M059J (cell line): Measurements from ENCODE around the gene ERN1. TPM values are rescaled to one million over a fixed set of nuclear protein-coding genes. Genes with fewer than 3 reads are reported as not detected.

Experiments used
- DNase-seq: peaks from one replicate; pipeline ENCODE4 v3.0.0-alpha.2; 2012; ENCODE audit warnings: low read depth
- total RNA-seq: library from RNA; depleted of rRNA; stranded (reverse); fragments of >200 nt; shearing (Covaris generic); gene quantifications from 2 replicates; pipeline ENCODE4 v1.2.3, GENCODE V29; 2014

The ERN1 gene
- total RNA-seq, 1 experiment from 2014 or later, result 1.5 TPM

DNA sequence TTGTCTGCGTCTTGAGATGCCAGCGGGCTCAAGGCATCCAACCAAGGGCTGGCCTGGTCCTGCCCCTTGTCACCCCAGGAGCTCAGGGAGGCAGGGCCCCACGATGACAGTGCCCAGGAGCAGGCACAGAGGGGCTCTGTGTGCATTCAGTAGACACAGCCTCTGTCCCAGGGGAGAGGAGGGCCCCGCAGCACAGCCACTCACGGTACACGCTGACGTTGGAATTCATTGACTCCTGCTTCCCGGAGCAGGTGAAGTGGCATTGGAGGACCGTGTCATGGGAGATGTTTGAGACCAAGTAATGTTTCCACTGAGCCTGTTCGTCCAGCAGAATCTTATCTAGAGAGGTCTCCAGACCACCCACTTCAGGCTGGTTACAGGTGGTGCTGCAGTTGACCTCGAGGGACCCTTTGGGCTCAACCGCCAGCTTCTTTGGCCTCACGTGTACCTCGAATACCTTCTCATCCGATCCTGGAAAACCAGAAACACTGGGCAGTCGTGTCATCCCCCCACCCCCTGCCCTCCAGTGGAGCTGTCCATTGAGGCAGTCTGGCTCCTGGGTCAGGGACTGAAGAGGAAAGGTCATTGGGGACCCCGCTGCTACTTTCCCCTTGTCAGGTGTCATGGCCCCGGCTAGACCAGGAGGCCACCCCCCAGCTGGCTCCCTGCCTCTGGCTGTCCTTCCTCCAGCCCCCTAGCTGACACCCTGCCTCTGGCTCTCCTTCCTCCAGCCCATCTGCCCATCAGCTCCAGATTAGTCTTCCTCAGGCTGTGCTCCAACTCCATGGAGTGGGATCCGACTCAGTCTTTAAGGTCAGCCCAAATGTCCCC lies 124.8 kb downstream of the ERN1 start:
- DNase-seq, result no peak

- no peak for DNase-seq
These were observed 125.7 kb downstream of the ERN1 start for GRCh38 chr17:64004218-64004770.

- no peak for DNase-seq
These were observed 126.3 kb downstream of the ERN1 start for GRCh38 chr17:64003526-64004121.

GRCh38 chr17:64002658-64003525 lies 127.1 kb downstream of the ERN1 start:
- DNase-seq, result no peak

GRCh38 chr17:64001763-64002529 lies 128.0 kb downstream of the ERN1 start:
- no peak for DNase-seq

- DNase-seq, result no peak
These were observed 128.8 kb downstream of the ERN1 start for GRCh38 chr17:64001091-64001579.

DNA sequence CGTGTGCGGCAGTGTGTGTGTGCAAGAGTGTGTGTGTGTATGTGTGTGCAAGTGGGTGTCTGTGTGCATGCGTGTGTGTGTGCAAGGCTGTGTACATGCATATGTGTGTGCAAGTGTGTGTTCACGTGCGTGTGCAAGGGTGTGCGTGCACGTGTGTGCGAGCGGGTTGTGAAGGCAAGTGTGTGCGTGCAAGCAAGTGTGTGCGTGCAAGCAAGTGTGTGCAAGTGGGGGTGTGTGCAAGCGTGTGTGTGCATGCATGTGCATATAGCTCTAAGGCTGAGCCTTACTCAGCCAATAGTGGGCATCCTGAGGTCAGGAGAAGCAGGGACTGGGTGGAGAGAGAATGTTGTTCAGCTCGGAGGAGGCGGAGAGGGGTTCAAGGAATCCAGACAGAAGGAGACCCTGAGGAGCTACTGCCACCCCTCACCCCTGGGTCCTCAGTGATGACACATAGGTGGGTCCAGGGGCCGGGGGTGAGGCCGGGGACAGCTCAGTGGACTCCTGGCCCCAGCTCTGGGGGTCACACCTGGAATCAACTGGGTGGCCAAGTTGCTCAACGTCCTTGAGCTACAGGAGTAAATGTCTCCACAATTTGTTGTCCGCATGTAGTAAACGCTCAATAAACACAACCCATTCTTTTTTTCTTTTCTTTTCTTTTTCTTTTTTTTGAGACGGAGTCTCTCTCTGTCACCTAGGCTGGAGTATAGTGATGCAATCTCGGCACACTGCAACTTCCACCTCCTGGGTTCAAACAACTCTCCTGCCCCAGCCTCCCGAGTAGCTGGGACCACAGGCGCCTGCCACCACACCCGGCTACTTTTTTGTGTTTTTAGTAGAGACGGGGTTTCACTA lies 130.0 kb downstream of the ERN1 start:
- DNase-seq, result no peak

GRCh38 chr17:63998721-63999679 lies 130.9 kb downstream of the ERN1 start:
- no peak for DNase-seq

- peak; percentile 66 for DNase-seq
These were observed 131.8 kb downstream of the ERN1 start, which contains the start of gene PRR29 for GRCh38 chr17:63998050-63998720. PRR29 (plus strand) TSS chr17:63998351; CDS start chr17:63998365, 14 bp downstream.

GRCh38 chr17:63997341-63998048 lies 132.4 kb downstream of the ERN1 start:
- DNase-seq, result no peak

DNA sequence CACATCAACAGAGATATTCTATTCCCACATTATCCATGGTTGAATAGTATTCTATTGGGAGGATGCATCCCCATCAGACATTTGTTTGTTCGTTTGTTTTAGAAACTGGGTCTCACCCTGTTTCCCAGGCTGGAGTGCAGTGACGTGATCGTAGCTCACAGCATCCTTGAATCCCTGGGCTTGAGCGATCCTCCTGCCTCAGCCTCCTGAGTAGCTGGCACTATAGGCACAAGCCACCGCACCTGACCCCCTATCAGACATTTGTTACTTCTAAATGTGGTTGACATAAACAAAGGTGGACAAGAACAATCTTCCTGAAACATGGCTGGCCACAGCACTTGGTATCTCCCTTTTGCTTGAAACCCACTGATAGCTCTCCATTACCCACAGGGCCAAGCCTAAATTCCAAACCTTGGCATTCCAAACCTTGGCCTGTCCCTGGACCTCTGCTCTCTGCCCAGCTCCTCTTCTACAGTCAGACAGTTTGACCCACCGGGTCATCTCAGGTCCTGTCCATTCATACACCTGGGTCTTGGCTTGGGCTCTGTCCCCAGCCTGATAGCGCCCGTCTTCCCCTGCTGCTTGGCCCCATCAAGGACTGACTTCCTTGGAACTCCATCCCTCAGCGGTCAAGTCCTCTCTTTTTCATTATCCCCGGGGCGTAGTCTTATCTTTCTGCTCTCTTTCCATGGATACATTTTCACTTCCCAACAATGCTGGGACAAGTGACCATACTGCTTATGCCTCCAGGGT lies 133.3 kb downstream of the ERN1 start:
- DNase-seq, result no peak

DNA sequence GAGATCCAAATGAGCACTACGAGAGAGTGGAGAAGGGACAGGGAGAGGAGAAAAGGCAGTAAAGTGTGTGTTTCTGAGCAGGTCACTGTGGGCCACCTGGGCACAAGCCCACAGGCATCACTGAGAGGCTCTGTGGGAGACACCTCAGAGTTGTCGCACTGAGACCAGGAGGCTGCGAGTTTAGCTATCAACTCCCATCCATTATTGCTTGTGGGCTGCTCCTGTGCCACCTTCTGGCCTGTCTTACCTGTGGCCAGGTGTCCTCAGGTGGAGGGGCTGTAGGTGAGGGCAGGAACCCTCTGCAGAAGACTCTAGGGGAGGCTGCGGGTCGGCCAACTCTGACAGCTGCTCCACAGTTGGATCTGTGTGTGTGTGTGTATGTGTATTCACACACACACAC lies 134.3 kb downstream of the ERN1 start:
- no peak for DNase-seq

DNA sequence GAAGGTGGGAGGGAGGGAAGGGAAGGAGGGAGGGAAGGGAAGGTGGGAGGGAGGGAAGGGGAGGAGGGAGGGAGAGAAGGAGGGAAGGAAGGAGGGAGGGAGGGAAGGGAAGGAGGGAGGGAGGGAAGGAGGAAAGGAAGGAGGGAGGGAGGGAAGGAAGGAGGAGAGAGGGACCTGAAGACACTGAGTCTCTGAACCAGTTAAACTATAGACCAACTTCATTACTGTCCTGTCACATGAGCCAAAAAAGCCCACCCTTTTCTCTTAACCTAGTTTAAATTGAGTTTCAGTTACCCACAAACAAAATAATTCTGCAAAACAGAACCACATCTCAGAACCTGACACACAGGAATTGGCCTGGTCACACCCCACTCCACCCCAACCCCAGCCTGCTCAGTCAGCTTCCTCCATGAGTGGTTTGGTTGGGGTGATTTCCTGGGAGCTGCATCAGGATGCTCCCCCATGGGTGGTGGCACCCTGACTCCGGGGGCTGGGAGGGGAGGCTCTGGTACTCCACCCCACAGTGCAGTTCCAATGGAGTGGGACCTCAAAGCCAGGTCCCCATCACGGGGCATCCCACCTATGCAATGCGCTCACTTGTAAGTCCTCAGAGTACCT lies 136.5 kb downstream of the ERN1 start:
- DNase-seq, result no peak

DNA sequence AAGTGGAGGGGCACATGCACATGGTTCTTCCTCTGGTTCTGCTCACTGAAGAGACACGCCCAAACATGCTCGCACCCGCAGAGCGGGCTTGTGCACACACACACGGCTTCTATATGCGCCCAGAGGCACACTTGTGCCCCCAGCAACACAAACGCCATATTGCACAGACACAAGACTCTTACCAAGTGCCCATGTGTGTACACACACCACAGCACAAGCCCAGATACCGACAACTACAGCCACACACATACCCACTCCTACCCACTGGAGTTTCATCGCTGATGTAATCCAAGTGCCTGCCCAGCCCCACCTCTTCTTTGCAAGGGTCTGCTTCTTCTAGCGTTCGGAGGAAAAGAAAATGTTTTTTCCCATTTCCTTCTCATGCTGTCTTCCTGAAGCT lies 138.3 kb downstream of the ERN1 start:
- DNase-seq, result no peak

DNA sequence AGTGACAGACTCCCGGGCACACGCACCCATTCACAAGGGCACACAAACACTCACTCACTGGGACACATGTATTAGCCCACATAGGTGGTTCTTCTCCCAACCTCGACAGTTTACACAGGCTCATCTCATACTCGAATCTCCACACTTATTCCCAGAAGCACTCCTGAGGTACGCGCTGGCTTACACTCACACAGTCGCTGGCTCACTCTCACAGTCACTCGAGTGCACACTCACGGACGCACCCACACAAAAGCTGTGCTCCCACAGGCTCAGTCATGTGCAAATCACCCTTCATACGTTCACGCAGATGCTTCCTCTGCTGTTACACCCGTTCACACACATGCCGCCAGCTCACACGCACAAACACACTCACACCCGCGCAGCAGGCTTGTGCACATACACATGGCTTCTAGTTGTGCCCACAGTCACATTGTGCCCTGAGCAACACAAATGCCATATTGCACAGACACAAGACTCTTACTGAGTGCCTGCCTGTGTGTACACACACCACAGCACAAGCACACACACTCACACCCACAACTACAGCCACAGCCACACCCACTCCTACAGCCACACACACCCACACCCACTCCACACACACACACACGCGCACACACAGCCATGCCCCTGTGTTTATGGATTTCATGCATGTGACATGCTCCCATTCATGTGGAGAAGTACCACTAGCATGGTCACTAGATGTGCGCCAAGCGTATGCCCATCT lies 140.2 kb downstream of the ERN1 start:
- no peak for DNase-seq
